ENCODE data around the gene KCNH6.
A peak's percentile ranks its signal among the peaks of the same experiment; 100 is the strongest.

Gene KCNH6

GRCh38 chr17:63523253-63523855, at the start of gene KCNH6:
TSS of gene KCNH6 (plus strand) at chr17:63523358. CDS start at chr17:63523414, 56 bp downstream.
- peak; percentile 50 for DNase-seq

GRCh38 chr17:63474174-63474573, 49.0 kb upstream of the KCNH6 start:
- DNase-seq = peak; percentile 28

GRCh38 chr17:63474586-63475460, 48.3 kb upstream of the KCNH6 start:
- DNase-seq = no peak

GRCh38 chr17:63475491-63476412, 47.4 kb upstream of the KCNH6 start:
- no peak for DNase-seq

- DNase-seq = peak; percentile 62
These were observed 46.7 kb upstream of the KCNH6 start for GRCh38 chr17:63476459-63476853.

GRCh38 chr17:63476854-63477479, 46.2 kb upstream of the KCNH6 start, which contains the start of gene ACE:
TSS of gene ACE (plus strand) at chr17:63477061. CDS start at chr17:63477095, 34 bp downstream.
- DNase-seq = peak; percentile 80

GRCh38 chr17:63477480-63478440, 45.4 kb upstream of the KCNH6 start:
- peak; percentile 76 for DNase-seq

GRCh38 chr17:63478814-63479494, 44.2 kb upstream of the KCNH6 start:
- DNase-seq = peak; percentile 82

- DNase-seq = peak; percentile 51
These were observed 43.5 kb upstream of the KCNH6 start for GRCh38 chr17:63479495-63480184.

GRCh38 chr17:63480192-63480784, 42.9 kb upstream of the KCNH6 start:
- DNase-seq = no peak

GRCh38 chr17:63480826-63481487, 42.2 kb upstream of the KCNH6 start:
- peak; percentile 85 for DNase-seq

GRCh38 chr17:63481488-63481870, 41.7 kb upstream of the KCNH6 start:
- DNase-seq = no peak

GRCh38 chr17:63482509-63482908, 40.6 kb upstream of the KCNH6 start:
- no peak for DNase-seq

- no peak for DNase-seq
These were observed 40.1 kb upstream of the KCNH6 start for GRCh38 chr17:63483038-63483437.

- no peak for DNase-seq
These were observed 39.2 kb upstream of the KCNH6 start for GRCh38 chr17:63483655-63484575.

GRCh38 chr17:63486317-63487013, 36.7 kb upstream of the KCNH6 start:
- no peak for DNase-seq

GRCh38 chr17:63487014-63487339, 36.2 kb upstream of the KCNH6 start:
- no peak for DNase-seq

GRCh38 chr17:63488851-63489250, 34.3 kb upstream of the KCNH6 start:
- DNase-seq = no peak
